ENCODE measurements around the gene TMEM220.

DNA sequence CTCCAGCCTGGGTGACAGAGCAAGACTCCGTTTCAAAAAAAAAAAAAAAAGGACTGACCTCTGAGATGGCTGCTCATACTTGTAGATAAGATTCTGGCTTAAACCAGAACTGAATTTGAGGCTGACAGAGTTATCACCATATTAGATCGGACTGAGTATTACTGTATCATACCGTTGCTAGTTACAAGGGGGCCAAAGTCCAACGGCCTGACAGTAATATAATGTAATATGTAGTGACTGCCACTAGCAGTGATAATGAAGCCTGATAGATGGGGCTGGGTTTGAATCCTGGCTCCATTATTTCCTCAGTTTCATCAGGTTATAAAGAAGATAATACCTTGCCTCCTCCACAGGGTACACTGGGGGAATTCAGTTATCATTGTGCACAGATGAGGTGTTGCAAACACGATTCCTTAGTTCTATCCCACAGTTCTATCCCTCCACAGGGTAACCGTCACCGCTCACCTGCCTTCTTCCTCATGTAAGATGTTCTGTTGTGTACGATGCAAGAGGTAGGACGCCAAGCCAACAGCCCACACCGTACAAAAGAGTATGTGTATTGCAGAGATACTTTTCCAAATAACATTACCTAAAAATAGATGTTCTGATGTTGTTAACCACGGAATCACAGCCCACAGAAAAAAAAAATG, 5.2 kb downstream of the TMEM220 start:
- TF ChIP-seq MXI1 (IDR thresholded peaks at IDR 0.05; ENCODE audit: low read depth, low read length) (no peak), EP300 (IDR thresholded peaks at IDR 0.05; ENCODE audit: borderline replicate concordance in 1 of 2, low read depth in 1 of 2, low read length in 1 of 2) (no peak)
- TF ChIP-seq, protein P1, sequence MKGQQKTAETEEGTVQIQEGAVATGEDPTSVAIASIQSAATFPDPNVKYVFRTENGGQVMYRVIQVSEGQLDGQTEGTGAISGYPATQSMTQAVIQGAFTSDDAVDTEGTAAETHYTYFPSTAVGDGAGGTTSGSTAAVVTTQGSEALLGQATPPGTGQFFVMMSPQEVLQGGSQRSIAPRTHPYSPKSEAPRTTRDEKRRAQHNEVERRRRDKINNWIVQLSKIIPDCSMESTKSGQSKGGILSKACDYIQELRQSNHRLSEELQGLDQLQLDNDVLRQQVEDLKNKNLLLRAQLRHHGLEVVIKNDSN (IDR thresholded peaks at IDR 0.05; ENCODE audit: borderline replicate concordance, low read depth) = no peak

Measured in SK-N-SH (cell line).